OCI-LY1 (cell line): ENCODE measurements around the gene RPP14.

ENCODE experiments used
- EZH2 ChIP-seq: fragments of 200-600 bp; sonication (generic), shearing (Covaris generic); IDR thresholded peaks from 2 replicates; pipeline ENCODE4 v1.8.0; 2017; ENCODE audit warnings: borderline replicate concordance, mixed run types, mild to moderate bottlenecking, antibody characterized with exemption, low read length, moderate library complexity, mixed read lengths
- TF ChIP-seq, protein P1 (sequence below): fragments of 200-600 bp; sonication (generic), shearing (Covaris generic); IDR thresholded peaks from 2 replicates; pipeline ENCODE4 v1.5.1; 2017; ENCODE audit warnings: mild to moderate bottlenecking, antibody characterized with exemption, low read length, moderate library complexity, mixed read lengths

GRCh38 chr3:58353722-58354553 lies 47.9 kb downstream of the RPP14 start:
- TF ChIP-seq, protein P1, sequence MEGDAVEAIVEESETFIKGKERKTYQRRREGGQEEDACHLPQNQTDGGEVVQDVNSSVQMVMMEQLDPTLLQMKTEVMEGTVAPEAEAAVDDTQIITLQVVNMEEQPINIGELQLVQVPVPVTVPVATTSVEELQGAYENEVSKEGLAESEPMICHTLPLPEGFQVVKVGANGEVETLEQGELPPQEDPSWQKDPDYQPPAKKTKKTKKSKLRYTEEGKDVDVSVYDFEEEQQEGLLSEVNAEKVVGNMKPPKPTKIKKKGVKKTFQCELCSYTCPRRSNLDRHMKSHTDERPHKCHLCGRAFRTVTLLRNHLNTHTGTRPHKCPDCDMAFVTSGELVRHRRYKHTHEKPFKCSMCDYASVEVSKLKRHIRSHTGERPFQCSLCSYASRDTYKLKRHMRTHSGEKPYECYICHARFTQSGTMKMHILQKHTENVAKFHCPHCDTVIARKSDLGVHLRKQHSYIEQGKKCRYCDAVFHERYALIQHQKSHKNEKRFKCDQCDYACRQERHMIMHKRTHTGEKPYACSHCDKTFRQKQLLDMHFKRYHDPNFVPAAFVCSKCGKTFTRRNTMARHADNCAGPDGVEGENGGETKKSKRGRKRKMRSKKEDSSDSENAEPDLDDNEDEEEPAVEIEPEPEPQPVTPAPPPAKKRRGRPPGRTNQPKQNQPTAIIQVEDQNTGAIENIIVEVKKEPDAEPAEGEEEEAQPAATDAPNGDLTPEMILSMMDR: no peak
- TF ChIP-seq EZH2: no peak
